MV-4-11 (cell line): ENCODE data around the gene ADK.
"Not testable (repeated sequence)": the region's sequence is repeated elsewhere in the genome, so short reads cannot be mapped to it uniquely, and the experiment has no call there.

ENCODE experiments used
- DNase-seq: peaks from one replicate; lab custom pipeline; 2025; lab: John Stamatoyannopoulos, UW

The ADK gene

DNA sequence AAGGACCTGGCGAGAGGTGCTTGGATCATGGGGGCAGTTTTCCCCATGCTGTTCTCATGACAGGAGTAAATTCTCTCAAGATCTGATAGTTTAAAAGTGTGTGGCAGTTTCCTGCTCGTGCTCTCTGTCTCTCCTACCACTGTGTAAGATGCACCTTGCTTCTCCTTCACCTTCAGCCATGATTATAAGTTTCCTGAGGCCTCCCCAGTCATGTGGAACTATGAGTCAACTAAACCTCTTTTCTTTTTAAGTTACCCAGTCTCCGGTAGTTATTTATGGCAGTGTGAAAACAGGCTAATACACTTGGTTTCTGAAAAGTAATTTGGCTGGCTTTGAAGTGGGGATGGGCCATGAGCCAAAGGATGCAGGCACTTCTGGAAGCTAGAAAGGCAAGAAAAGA lies 407.4 kb downstream of the ADK start:
- no peak for DNase-seq

DNA sequence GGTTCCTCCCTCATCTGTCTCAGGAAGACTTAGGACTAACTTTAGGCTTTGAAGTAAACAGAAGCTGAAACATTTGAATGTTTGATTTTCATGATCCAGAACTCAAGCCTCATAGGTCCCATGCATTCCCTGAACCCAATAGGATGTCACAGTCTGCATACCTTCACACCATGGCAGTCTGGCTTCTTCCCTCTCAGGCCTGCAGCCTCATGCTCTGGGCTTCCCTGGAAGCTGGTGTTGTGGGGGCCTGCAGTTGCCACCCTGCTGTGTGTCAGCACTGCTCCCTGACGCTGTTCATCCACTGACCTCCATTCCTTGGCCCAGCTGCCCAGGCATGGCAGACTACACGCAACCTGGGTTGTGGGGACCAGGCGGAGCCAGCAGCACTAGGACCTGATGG lies 407.9 kb downstream of the ADK start:
- DNase-seq: no peak

DNA sequence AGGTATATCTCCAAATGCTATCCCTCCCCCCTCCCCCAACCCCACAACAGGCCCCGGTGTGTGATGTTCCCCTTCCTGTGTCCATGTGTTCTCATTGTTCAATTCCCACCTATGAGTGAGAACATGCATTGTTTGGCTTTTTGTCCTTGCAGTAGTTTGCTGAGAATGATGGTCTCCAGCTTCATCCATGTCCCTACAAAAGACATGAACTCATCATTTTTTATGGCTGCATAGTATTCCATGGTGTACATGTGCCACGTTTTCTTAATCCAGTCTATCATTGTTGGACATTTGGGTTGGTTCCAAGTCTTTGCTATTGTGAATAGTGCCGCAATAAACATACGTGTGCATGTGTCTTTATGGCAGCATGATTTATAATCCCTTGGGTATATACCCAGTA lies 417.9 kb downstream of the ADK start:
- DNase-seq: not testable (repeated sequence)

DNA sequence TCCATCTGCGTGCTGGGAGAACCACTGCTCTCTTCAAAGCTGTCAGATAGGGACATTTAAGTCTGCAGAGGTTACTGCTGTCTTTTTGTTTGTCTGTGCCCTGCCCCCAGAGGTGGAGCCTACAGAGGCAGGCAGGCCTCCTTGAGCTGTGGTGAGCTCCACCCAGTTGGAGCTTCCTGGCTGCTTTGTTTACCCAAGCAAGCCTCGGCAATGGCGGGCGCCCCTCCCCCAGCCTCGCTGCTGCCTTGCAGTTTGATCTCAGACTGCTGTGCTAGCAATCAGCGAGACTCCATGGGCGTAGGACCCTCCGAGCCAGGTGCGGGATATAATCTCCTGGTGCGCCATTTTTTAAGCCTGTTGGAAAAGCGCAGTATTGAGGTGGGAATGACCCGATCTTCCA lies 422.5 kb downstream of the ADK start:
- not testable (repeated sequence) for DNase-seq

DNA sequence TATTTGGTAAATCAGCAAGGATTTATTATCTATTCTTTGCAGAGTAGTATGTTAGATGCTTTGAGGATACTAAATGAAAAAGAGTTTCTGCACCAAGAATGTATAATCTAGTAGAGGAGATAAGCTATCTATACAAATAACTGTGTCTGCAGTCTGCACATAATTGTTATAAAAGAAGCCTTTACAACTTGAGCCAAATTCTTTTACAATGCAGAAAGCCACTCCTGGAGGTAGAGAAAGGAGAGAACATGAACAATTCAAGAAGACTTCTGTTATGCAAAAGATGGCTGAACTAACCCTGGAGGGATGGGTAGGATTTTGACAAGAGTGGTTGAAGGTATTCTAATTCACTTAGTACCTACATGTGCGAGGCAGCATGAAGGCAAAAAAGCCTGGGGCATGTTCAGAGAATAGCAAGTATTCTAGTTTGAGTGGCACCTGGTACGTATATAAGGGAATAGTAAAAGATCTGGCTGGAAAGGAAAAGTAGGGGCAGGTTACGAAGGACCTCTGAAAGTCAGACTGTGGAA lies 424.2 kb downstream of the ADK start:
- no peak for DNase-seq

DNA sequence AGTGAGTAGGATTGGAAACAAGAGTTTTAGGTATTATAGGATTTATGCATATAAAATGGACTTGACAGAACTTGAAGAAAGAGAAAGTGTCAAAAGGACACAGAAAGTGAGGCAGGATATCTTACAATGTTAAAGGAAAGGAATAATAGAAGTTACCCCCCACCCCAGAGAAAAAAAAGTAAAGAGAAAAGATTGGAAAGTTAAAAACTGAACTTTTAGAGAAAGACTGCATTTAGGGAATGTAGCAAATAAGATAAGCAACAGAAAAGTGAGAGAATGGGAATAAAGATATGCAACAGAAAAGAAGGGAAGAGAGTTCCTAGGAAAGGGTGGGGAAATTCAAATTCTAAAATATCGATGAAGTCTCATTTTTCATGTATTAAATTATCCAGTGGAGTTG lies 424.9 kb downstream of the ADK start:
- no peak for DNase-seq

DNA sequence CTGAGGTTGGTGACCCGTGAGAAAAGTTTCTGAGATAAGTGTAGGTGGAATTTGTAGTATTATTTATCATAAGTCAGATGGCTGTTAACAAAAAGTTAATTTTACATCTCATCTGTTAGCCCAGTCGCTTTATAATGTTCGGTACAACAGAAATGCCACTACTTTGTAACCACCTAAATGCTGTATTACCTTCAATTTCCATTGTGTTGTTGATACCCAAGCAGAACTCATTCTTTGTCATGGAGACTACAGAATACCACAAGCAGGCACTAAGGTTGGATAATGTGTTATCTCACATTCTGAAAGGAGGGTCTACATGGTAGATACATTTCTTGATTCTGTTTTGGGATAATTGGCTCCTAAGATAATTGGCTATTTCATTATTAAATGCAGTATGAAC lies 425.6 kb downstream of the ADK start:
- no peak for DNase-seq

DNA sequence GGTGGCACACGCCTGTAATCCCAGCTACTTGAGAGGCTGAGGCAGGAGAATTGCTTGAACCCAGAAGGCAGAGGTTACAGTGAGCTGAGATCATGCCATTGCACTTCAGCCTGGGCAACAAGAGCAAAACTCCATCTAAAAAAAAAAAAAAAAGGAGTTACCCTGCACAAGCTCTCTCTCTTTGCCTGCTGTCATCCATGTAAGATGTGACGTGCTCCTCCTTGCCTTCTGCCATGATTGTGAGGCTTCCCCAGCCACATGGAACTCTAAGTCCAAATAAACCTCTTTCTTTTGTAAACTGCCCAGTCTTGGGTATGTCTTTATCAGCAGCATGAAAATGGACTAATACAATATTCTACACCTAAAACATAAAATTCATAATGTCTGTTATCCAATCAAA lies 429.4 kb downstream of the ADK start:
- not testable (repeated sequence) for DNase-seq

DNA sequence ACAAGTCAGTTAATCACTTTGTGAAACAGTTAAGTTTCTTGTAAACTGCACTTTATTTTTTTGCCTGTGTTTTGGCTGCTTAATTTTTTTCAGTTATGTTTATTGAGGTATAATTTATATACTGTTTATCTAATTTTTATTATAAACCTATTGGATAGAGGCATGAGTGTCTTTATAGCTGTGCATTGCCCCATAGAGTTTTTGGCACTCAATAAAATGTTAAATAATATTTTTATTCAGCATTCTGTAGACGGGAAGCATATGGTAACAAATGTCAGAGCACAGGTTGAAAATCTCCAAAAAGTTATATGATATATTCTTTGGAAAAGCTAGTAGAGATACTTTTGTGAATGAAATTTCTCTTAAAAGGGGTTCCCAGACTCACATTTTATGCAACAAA lies 431.5 kb downstream of the ADK start:
- no peak for DNase-seq

DNA sequence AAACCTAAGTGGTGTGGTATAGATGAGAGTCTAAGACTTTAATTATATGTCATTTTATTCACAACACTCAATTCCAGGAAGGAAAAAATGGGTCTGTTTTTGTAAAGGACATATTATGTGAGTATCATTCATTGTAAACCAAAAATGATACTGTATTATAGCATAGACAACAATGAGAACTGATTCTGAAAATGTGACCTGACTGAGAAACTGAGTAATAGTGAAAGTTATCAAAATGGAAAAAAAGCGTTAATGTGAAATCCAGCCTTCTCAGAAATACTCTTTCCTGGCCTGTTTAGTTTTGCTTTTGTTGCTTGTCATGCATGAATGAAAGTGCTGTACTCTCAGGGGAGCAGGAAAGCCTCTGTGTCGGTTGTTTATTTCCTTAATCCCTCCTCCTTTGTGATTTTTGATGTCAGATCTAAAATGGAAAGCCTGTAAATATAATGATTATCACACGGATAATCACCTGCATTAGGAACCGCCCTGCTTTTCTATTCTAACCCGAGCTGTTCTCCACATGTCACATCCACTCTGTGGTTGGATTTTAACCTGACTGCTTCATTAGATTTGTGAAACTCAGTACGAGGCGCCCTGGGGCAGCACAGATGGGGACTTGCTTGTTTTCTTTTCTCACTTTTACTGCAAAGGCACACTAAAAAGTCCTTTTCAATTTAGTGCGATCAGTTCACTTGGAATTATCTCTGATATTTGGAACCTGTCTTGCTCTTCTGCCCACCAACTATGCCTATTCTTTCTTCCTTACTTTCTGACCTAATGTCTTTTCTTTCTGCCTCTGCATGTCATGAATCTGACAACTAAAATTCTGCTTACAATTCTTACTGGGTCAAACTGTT lies 434.4 kb downstream of the ADK start:
- DNase-seq: no peak

DNA sequence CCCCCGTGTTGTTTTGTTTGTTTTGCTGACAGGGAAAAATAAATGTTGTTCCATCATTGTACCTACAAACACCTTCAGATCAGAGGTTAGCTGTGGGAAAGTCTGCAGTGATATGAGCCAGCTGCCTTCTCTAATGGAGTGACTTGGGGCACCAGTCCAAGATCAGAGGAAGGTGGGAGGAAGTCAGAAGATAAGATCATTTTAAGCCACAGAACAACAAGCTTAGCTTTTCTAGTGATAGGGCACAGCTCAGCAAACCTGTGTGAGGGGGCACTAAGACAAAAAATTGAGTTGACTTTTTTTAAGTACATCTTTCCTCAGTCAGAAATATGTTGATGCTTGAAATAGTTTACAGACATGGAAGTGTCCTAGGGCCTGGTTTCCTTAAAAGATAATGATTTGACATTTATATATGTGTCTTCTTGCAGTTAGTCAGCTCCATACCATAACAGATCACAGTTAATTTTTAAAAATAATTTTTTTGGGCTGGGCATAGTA lies 435.1 kb downstream of the ADK start:
- DNase-seq: no peak

DNA sequence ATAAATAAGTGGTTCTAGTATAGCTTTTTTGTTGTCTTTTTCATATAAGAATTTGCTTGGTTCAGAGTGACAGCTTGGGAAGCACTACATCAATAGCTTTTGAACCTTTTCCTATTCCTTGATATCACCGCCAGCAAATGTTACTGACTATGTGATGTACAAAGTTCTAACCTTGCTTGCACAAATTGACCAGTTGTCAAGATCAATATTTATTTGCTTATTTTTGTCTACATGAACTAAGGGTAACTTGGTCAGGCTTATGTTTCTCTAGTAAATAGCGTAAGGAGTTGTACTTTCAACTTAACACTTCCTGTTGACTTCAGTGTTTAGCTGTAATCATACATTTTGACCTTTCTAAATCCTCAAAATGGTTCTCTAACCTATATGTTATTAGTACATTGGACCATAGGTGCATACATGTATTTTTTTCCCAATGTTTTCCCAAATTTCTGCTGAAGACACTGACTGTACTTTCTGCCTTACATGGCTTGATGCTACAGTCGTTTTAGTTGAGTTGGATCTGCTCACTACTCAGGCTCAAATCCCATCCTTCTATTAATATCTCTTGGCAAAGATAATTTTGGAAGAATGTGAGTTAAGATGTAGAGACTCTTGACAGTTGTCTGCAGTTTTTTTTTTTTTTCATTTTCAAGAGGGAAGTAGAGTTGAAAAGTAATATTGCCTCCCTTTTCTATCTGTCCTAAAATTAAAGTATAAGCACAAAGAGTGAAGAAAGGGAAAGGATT lies 436.3 kb downstream of the ADK start:
- no peak for DNase-seq

DNA sequence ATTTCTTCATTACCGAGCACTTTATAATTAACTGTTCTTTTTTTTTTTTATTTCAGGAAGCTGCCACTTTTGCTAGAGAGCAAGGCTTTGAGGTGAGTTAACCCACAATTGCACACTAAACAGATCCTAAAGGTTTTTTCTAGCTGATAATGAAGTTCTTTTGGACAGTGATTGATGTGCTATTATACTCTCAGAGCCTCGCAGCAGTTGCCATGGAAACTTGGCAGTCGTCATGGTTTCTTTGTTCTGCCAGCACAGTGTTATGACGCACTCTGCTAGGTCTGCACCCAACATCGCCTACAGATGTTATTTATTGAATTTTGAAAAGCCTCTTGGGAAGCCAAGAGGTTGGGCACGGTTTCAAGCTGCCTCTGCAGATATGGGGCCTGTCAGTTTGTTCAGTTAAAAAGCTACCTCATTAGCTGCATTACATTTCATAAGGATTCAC lies 438.2 kb downstream of the ADK start:
- DNase-seq: peak; percentile 25

DNA sequence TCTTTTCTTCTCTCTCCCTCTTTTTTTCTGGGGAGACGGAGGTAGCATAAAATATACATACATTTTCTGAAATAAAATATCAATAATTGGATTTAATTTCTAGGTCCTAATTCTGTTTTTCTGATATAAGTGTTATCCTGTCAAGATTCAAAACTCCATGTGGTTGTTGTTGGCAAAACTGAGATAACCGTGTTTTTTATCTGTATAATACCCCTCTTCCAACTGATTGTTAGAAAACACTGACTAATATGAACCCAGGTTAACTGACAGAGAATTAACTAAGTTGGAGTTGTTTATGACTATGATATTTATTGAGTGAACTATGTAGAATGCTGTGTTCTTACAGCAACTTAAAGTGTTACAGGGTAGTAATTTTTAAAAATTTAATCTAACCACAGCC lies 438.8 kb downstream of the ADK start:
- no peak for DNase-seq

DNA sequence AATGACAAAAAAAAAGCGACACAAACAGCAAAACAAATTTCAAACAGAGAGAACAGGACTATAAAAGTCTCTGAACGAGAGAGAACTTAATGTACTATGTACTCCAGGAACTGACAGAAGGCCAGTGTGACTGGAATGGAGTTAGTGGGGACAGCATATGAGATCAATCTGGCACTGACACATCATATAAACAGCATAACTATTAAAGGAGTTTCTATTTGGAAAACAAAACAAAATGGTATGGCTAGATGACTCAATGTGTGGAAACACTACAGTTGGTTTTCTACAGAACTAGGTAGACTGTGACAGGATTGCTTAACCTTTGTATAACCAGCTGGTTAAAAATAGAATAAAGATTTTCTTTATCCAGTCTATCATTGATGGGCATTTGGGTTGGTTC lies 442.4 kb downstream of the ADK start:
- peak; percentile 26 for DNase-seq

DNA sequence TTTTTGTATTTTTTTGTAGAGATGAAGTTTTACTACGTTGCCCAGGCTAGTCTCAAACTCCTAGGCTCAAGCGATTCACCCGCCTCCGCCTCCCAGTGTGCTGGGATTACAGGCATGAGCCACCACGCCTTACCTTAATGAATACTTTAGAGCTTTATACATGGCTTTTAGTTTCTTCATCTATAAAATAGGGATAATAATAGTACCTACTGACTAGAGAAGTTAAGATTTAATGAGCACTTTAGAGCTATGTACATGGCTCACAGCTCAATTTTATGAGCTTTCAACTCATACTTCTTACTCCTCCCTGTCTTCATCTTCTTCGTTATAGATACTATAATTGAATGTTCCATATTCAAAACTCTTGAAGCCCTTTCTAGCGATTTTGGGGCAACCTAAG lies 445.7 kb downstream of the ADK start:
- DNase-seq: no peak

DNA sequence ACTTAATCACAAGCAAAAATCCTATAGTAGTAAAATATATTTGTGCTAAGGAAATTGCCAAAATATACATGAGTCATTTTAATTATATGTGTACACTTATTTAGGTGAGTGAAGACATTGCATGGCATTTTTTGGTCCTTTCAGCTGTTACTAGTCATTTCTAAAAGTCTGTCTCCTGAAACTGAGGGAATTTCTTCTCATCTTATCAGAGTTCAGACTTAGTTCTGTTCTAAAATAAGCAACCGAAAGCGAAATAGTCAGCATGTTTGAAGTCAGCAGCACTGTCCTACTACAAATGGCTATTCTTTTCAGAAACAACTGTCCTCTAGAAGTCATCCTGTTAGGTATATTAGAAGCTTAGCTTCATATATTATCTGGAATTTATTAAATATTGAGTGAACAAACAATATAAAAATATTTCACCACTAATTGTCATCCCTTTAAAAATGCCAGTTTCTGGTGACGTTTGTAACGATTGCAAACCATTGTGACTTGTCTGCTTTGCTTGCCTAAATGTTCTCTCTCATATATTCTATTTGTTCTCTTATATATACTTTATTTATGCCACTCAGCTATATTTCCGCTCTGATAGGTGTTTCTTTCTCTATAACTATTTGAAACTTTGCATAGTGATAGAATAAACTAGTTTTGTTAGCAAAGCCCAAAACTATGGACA lies 448.0 kb downstream of the ADK start:
- no peak for DNase-seq

DNA sequence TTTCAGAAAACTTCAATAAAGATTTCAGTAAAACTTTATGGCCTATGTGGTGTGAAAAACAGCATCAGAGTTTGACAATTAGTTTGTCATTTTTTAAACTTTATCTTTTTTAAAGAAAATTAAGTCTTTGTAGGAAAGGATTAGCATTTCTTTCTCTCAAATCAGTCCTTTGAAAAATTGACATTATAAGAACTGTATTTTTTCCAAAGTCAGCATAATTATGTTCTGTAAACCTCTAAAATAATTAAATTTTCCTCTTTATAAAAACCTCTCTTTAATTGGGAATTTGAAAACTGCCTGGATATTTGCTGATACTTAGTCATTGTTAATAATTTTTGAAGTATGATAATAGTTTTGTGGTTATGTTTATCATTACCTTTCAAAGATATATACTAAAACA lies 448.7 kb downstream of the ADK start:
- no peak for DNase-seq

DNA sequence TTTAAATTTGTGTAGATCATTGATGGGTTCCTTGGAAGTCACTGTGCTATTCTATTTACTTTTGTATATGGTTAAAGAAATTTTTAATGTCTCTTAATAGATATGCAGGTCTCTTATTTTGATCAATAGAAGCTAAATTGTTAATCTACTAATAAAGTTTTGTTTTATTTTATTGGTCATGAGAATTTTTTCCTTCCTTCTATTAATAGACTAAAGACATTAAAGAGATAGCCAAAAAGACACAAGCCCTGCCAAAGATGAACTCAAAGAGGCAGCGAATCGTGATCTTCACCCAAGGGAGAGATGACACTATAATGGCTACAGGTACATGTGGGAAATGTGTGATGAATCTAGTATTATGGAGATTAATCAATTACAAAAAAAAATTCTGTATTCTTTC lies 449.1 kb downstream of the ADK start:
- DNase-seq: no peak

DNA sequence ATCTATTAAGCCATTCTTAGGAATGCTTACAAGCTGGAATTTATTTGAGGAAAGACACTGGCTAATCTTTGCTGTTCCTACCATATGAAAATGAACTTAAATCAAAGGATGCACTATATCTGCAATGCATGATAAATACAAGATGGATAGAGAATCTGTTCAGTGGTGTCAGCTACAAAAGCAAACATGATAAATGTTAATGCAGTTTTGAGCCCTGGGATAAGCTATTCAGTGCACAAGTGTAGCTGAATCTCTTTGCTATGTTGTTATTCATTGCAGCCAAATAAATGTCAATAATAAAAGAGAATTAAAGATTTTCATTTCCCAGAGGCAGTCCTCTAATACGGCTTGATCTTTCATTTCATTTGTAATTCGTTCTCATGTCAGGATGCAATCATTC lies 451.6 kb downstream of the ADK start:
- DNase-seq: no peak

DNA sequence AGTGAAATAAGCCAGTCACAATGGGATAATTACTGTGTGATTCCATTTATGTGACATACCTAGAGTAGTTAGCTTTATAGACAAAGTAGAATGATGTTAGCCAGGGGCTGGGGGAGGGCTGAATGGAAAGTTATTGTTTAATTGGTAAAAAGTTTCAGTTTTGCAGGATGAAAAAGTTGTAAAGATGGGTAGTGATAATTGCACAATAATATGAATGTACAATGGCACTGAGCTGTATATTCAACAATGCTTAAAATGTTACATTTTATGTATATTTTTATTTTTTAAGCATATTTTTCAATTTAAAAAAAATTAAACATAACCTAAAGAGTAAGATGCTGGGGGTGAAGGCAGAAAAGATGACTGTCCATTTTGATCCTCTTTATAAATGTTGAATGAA lies 459.3 kb downstream of the ADK start:
- DNase-seq: no peak

DNA sequence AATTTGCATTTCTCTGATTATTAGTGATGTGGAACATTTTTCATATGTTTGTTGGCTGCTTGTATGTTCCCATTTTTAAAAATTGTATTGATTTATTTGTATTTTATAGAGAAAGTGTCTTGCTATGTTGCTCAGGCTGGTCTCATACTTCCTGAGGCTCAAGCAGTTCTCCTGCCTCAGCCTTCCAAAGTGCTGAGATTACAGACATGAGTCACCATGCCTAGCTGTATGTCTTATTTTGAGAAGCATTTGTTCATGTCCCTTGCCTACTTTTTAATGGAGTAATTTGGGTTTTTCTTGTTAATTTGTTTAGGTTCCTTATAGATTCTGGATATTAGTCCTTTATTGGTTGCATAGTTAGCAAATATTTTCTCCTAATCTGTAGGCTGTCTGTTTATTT lies 461.2 kb downstream of the ADK start:
- DNase-seq: no peak

DNA sequence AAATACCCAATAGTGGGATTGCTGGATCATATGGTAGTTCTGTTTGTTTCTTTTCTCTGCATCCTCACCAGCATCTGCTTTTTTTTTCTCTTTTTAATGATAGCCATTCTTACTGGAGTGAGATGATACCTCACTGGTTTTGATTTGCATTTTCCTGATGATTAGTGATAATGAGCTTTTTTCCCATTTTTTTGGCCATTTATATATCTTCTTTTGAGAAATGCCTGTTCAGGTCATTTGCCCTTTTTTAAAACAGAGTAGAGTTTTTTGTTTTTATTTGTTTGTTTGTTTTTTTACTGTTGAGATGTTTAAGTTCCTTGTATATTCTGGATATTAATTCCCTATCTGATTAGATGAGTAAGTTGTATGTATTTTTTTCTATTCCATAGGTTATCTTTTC lies 469.6 kb downstream of the ADK start:
- no peak for DNase-seq
